K562 (cell line): ENCODE results near the gene RPF1. TPM values are rescaled to one million over a fixed set of nuclear protein-coding genes. Genes with fewer than 3 reads are reported as not detected.

Experiments
- BCOR ChIP-seq: fragments of 450-650 bp; IDR thresholded peaks from 2 replicates; pipeline ENCODE4 v1.6.1; 2016
- CBFA2T2 ChIP-seq: fragments of 450-650 bp; conservative IDR thresholded peaks from 2 replicates; pipeline ENCODE4 v1.6.1; 2017; ENCODE audit warnings: mild to moderate bottlenecking
- ESRRB ChIP-seq: fragments of 250-450 bp; sonication (Bioruptor Pico); IDR thresholded peaks from 2 replicates; pipeline ENCODE4 v1.5.0; 2020; ENCODE audit warnings: mild to moderate bottlenecking, moderate library complexity, borderline replicate concordance
- LARP7 ChIP-seq: fragments of 450-650 bp; IDR thresholded peaks from 2 replicates; pipeline ENCODE4 v1.6.1; 2016
- MCM2 ChIP-seq: fragments of 450-650 bp; IDR thresholded peaks from 2 replicates; pipeline ENCODE4 v1.6.1; 2017; ENCODE audit warnings: low read depth, mild to moderate bottlenecking
- MTA2 ChIP-seq: fragments of 450-650 bp; IDR thresholded peaks from 2 replicates; pipeline ENCODE4 v1.6.1; 2016; ENCODE audit warnings: low read depth
- ZSCAN29 ChIP-seq: fragments of 450-650 bp; IDR thresholded peaks from 2 replicates; pipeline ENCODE4 v1.6.1; 2017
- polyA plus RNA-seq, 8 experiments: library from polyadenylated mRNA; depleted of rRNA in 4 of 8; stranded (reverse) in 5 of 8; unstranded in 3 of 8; fragments of >200 nt; fragmentation: Nextera tagmentation in 2 of 8; fragmentation: Illumina TruSeq in 1 of 8; extraction: Ambion mirVana in 2 of 8; extraction: Trizol in 1 of 8; gene quantifications; 2 replicates each; pipeline versions ENCODE4 v1.2.1 to v1.2.3, GENCODE V29; 2011 to 2014; ENCODE audit warnings: inconsistent platforms in 1 of 8, missing spikeins in 1 of 8
- total RNA-seq, 7 experiments: library from RNA; depleted of rRNA in 6 of 7; stranded (reverse); fragments of >200 nt in 6 of 7; fragmentation: Illumina TruSeq in 2 of 7; extraction: Trizol in 2 of 7; gene quantifications; 2 replicates each; pipeline versions ENCODE4 v1.2.1 to v1.2.3, GENCODE V29; 2011 to 2021; ENCODE audit warnings: low replicate concordance in 1 of 7
- TF ChIP-seq, protein P1 (sequence below): sonication (generic); formaldehyde crosslinking; IDR thresholded peaks from 2 replicates; pipeline ENCODE4 v1.8.0; 2023; ENCODE audit warnings: mild to moderate bottlenecking, missing genetic modification reagents
- TF ChIP-seq, protein P2 (sequence below): fragments of 250-450 bp; sonication (Bioruptor Pico); IDR thresholded peaks from 2 replicates; pipeline ENCODE4 v1.8.0; 2022; ENCODE audit warnings: moderate library complexity, mild to moderate bottlenecking, inconsistent platforms
- TF ChIP-seq, protein P3 (sequence below), 2 experiments: fragments of 150-350 bp in 1 of 2; IDR thresholded peaks; 2 replicates each; pipeline ENCODE4 v1.6.1; 2012 to 2016; ENCODE audit warnings: low read depth in 2 of 2, low read length in 2 of 2, mild to moderate bottlenecking in 1 of 2, moderate library complexity in 1 of 2
- TF ChIP-seq, protein P4 (sequence below): sonication (generic); formaldehyde crosslinking; IDR thresholded peaks from 2 replicates; pipeline ENCODE4 v1.9.0; 2022; ENCODE audit warnings: mild to moderate bottlenecking, missing genetic modification reagents
- TF ChIP-seq, protein P5 (sequence below): fragments of 450-650 bp; IDR thresholded peaks from 2 replicates; pipeline ENCODE4 v1.7.0; 2016; ENCODE audit warnings: borderline replicate concordance
- TF ChIP-seq, protein P6 (sequence below): fragments of 250-450 bp; sonication (Bioruptor Pico); IDR thresholded peaks from 2 replicates; pipeline ENCODE4 v1.9.0; 2021; ENCODE audit warnings: mild to moderate bottlenecking, inconsistent platforms

Gene RPF1
- total and polyA plus RNA-seq, 9 of the 15 experiments (the other 6 are each of a cell fraction or from before 2014, with no cell fraction given) = 52.4 to 156 (median 90.2) TPM

DNA sequence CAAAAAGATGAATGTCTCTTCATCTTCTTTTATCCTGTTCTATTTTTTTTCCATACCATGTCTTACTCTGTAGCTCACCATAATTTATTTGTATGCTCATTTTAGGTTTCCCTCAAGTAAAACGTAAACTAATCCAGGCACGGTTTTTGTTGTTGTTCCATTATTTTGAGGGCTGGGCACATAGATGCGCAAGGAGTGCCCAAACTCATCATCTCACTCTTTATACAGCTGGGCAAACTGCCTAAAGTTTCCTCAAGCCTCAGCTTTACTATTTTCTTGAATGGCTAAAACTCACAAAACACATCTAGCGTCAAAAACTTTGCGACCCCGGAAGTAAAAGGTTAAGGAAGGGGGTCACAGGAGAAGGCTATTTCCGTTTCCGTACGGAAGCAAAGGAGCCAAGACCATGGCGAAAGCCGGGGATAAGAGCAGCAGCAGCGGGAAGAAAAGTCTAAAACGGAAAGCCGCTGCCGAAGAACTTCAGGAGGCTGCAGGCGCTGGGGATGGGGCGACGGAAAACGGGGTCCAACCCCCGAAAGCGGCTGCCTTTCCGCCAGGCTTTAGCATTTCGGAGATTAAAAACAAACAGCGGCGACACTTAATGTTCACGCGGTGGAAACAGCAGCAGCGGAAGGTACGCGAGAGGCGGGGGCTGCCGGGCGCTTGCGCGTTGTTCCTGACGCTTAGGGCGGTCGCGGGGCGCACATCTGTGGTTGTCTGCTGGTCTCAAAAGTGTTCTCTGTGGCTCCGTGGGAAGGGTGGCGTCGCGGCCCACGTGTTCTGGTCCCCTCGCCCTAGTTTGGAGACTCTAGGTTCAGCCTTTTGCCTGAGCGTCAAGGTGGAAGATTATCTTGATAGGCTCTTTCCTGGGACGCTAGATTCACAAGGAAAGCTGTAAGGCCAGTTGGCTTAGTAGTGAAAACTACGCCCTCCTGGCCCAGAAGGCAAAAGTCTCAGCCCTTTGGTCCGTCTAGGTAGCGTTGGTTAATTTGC is at the start of gene RPF1 (continued):
- TF ChIP-seq, protein P1, sequence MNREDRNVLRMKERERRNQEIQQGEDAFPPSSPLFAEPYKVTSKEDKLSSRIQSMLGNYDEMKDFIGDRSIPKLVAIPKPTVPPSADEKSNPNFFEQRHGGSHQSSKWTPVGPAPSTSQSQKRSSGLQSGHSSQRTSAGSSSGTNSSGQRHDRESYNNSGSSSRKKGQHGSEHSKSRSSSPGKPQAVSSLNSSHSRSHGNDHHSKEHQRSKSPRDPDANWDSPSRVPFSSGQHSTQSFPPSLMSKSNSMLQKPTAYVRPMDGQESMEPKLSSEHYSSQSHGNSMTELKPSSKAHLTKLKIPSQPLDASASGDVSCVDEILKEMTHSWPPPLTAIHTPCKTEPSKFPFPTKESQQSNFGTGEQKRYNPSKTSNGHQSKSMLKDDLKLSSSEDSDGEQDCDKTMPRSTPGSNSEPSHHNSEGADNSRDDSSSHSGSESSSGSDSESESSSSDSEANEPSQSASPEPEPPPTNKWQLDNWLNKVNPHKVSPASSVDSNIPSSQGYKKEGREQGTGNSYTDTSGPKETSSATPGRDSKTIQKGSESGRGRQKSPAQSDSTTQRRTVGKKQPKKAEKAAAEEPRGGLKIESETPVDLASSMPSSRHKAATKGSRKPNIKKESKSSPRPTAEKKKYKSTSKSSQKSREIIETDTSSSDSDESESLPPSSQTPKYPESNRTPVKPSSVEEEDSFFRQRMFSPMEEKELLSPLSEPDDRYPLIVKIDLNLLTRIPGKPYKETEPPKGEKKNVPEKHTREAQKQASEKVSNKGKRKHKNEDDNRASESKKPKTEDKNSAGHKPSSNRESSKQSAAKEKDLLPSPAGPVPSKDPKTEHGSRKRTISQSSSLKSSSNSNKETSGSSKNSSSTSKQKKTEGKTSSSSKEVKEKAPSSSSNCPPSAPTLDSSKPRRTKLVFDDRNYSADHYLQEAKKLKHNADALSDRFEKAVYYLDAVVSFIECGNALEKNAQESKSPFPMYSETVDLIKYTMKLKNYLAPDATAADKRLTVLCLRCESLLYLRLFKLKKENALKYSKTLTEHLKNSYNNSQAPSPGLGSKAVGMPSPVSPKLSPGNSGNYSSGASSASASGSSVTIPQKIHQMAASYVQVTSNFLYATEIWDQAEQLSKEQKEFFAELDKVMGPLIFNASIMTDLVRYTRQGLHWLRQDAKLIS (CRISPR knock-in tag) = 0 out of 2 replicates have a peak, but pooled peaks have one; percentile 77
- TF ChIP-seq, protein P2, sequence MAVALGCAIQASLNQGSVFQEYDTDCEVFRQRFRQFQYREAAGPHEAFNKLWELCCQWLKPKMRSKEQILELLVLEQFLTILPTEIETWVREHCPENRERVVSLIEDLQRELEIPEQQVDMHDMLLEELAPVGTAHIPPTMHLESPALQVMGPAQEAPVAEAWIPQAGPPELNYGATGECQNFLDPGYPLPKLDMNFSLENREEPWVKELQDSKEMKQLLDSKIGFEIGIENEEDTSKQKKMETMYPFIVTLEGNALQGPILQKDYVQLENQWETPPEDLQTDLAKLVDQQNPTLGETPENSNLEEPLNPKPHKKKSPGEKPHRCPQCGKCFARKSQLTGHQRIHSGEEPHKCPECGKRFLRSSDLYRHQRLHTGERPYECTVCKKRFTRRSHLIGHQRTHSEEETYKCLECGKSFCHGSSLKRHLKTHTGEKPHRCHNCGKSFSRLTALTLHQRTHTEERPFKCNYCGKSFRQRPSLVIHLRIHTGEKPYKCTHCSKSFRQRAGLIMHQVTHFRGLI (CRISPR knock-in tag) = peak; percentile 66; the same call in 1 of the 2 replicates
- TF ChIP-seq ESRRB (CRISPR knock-in tag) (no peak), LARP7 (no peak), MCM2 (no peak), ZSCAN29 (no peak), CBFA2T2 (no peak), BCOR (no peak), MTA2 (peak; percentile 75)
- TF ChIP-seq, protein P3, sequence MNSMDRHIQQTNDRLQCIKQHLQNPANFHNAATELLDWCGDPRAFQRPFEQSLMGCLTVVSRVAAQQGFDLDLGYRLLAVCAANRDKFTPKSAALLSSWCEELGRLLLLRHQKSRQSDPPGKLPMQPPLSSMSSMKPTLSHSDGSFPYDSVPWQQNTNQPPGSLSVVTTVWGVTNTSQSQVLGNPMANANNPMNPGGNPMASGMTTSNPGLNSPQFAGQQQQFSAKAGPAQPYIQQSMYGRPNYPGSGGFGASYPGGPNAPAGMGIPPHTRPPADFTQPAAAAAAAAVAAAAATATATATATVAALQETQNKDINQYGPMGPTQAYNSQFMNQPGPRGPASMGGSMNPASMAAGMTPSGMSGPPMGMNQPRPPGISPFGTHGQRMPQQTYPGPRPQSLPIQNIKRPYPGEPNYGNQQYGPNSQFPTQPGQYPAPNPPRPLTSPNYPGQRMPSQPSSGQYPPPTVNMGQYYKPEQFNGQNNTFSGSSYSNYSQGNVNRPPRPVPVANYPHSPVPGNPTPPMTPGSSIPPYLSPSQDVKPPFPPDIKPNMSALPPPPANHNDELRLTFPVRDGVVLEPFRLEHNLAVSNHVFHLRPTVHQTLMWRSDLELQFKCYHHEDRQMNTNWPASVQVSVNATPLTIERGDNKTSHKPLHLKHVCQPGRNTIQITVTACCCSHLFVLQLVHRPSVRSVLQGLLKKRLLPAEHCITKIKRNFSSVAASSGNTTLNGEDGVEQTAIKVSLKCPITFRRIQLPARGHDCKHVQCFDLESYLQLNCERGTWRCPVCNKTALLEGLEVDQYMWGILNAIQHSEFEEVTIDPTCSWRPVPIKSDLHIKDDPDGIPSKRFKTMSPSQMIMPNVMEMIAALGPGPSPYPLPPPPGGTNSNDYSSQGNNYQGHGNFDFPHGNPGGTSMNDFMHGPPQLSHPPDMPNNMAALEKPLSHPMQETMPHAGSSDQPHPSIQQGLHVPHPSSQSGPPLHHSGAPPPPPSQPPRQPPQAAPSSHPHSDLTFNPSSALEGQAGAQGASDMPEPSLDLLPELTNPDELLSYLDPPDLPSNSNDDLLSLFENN (IDR thresholded peaks at IDR 0.05; ENCODE audit: low read depth in 2 of 2, low read length in 2 of 2) = no peak
- TF ChIP-seq, protein P4, sequence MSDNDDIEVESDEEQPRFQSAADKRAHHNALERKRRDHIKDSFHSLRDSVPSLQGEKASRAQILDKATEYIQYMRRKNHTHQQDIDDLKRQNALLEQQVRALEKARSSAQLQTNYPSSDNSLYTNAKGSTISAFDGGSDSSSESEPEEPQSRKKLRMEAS (CRISPR knock-in tag) = peak; percentile 80
- TF ChIP-seq, protein P5, sequence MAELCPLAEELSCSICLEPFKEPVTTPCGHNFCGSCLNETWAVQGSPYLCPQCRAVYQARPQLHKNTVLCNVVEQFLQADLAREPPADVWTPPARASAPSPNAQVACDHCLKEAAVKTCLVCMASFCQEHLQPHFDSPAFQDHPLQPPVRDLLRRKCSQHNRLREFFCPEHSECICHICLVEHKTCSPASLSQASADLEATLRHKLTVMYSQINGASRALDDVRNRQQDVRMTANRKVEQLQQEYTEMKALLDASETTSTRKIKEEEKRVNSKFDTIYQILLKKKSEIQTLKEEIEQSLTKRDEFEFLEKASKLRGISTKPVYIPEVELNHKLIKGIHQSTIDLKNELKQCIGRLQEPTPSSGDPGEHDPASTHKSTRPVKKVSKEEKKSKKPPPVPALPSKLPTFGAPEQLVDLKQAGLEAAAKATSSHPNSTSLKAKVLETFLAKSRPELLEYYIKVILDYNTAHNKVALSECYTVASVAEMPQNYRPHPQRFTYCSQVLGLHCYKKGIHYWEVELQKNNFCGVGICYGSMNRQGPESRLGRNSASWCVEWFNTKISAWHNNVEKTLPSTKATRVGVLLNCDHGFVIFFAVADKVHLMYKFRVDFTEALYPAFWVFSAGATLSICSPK = no peak
- TF ChIP-seq, protein P6, sequence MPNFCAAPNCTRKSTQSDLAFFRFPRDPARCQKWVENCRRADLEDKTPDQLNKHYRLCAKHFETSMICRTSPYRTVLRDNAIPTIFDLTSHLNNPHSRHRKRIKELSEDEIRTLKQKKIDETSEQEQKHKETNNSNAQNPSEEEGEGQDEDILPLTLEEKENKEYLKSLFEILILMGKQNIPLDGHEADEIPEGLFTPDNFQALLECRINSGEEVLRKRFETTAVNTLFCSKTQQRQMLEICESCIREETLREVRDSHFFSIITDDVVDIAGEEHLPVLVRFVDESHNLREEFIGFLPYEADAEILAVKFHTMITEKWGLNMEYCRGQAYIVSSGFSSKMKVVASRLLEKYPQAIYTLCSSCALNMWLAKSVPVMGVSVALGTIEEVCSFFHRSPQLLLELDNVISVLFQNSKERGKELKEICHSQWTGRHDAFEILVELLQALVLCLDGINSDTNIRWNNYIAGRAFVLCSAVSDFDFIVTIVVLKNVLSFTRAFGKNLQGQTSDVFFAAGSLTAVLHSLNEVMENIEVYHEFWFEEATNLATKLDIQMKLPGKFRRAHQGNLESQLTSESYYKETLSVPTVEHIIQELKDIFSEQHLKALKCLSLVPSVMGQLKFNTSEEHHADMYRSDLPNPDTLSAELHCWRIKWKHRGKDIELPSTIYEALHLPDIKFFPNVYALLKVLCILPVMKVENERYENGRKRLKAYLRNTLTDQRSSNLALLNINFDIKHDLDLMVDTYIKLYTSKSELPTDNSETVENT (CRISPR knock-in tag) = no peak
